Progenitor cell of endocrine pancreas (in vitro differentiated cells): Measurements from ENCODE around the gene KCTD5. TPM values are rescaled to one million over a fixed set of nuclear protein-coding genes. Genes with fewer than 3 reads are reported as not detected.
A peak's percentile ranks its signal among the peaks of the same experiment; 100 is the strongest.

Experiments used
- DNase-seq: peaks from one replicate; pipeline ENCODE4 v3.0.0; 2021; ENCODE audit warnings: low spot score; ENCODE audit not compliant: unreplicated experiment
- H3K27ac Mint-ChIP-seq: 2 replicates; pipeline ENCODE4 v1.8.0; 2021; ENCODE audit warnings: mild to moderate bottlenecking, moderate library complexity, mixed read lengths
- H3K27me3 Mint-ChIP-seq: 2 replicates; pipeline ENCODE4 v1.8.0; 2021; ENCODE audit warnings: mixed read lengths
- H3K36me3 Mint-ChIP-seq: 2 replicates; pipeline ENCODE4 v1.8.0; 2022; ENCODE audit warnings: mixed read lengths; ENCODE audit not compliant: insufficient read depth
- H3K4me1 Mint-ChIP-seq: 2 replicates; pipeline ENCODE4 v1.8.0; 2021; ENCODE audit warnings: low read depth, mixed read lengths
- H3K4me3 Mint-ChIP-seq: 2 replicates; pipeline ENCODE4 v1.8.0; 2021; ENCODE audit warnings: low read depth, mild to moderate bottlenecking, moderate library complexity, mixed read lengths
- H3K9me3 Mint-ChIP-seq: 2 replicates; pipeline ENCODE4 v1.8.0; 2021; ENCODE audit warnings: low read depth, mixed read lengths
- total RNA-seq: library from RNA; stranded (reverse); gene quantifications from 2 replicates; pipeline ENCODE4 v1.2.1, GENCODE V29; 2021
- TF ChIP-seq, protein P1 (sequence below): fragments of 200-600 bp; sonication (generic); IDR thresholded peaks from one replicate; pipeline ENCODE4 v1.5.0; 2021; ENCODE audit warnings: antibody characterized with exemption, mild to moderate bottlenecking; ENCODE audit not compliant: unreplicated experiment

KCTD5 gene
- total RNA-seq, 1 donor from 2014 or later: 21.4 TPM

DNA sequence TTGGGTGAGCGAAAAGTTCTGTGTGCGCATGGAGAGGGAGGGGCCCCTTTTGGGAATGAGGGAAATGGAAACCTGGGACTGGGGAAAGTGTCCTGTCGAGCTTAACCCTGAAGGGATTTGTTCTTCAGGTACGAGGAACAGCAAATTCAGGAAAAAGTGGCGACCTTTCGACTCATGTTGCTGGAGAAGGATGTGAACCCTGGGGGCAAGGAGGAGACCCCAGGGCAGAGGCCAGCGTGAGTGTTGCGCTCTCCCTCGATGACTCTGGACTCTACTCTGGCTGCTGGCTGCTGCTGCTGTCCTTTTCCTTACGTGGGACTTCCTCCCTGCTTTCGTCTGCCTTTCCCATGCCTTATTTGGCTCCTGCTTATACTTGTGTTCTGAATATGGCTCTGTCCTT is 75.0 kb downstream of the KCTD5 start:
- peaks cover 29% of the 10 kb centered on the region for H3K4me1 Mint-ChIP-seq
- H3K36me3 Mint-ChIP-seq: peaks cover 61% of the 10 kb centered on the region
- H3K4me3 Mint-ChIP-seq: no peak overlapping the region
- H3K9me3 Mint-ChIP-seq: peaks cover 16% of the 10 kb centered on the region
- H3K27ac Mint-ChIP-seq: peak overlapping the region; percentile 50
- H3K27me3 Mint-ChIP-seq: no peaks in the 10 kb centered on the region
- TF ChIP-seq, protein P1, sequence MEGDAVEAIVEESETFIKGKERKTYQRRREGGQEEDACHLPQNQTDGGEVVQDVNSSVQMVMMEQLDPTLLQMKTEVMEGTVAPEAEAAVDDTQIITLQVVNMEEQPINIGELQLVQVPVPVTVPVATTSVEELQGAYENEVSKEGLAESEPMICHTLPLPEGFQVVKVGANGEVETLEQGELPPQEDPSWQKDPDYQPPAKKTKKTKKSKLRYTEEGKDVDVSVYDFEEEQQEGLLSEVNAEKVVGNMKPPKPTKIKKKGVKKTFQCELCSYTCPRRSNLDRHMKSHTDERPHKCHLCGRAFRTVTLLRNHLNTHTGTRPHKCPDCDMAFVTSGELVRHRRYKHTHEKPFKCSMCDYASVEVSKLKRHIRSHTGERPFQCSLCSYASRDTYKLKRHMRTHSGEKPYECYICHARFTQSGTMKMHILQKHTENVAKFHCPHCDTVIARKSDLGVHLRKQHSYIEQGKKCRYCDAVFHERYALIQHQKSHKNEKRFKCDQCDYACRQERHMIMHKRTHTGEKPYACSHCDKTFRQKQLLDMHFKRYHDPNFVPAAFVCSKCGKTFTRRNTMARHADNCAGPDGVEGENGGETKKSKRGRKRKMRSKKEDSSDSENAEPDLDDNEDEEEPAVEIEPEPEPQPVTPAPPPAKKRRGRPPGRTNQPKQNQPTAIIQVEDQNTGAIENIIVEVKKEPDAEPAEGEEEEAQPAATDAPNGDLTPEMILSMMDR: no peak
- DNase-seq: no peak

Other genes starting within 250 kb of the KCTD5 start
- 27.4 and 32.2 TPM in 2 replicates for gene TEDC2, start 222.4 kb upstream of the KCTD5 start, total RNA-seq
- 2.4 and 2.5 TPM in 2 replicates for gene NTN3, start 211.2 kb upstream of the KCTD5 start, total RNA-seq
- gene TBC1D24, start 207.4 kb upstream of the KCTD5 start, total RNA-seq: 23.3 and 23.8 TPM in 2 replicates
- 158 and 169 TPM in 2 replicates for gene ATP6V0C, start 168.6 kb upstream of the KCTD5 start, total RNA-seq
- gene AMDHD2, start 162.2 kb upstream of the KCTD5 start, total RNA-seq: 38.7 and 40.8 TPM in 2 replicates
- 0.58 and 0.62 TPM in 2 replicates for gene CEMP1, start 151.1 kb upstream of the KCTD5 start, total RNA-seq
- gene PDPK1, start 144.5 kb upstream of the KCTD5 start, total RNA-seq: 45.0 and 45.1 TPM in 2 replicates
- gene PRSS27, start 37.7 kb downstream of the KCTD5 start, total RNA-seq: 6.3 and 6.6 TPM in 2 replicates
- 817 and 838 TPM in 2 replicates for gene SRRM2, start 70.1 kb downstream of the KCTD5 start, total RNA-seq
- 201 and 207 TPM in 2 replicates for gene ELOB, start 94.8 kb downstream of the KCTD5 start, total RNA-seq
- 0.27 and 0.31 TPM in 2 replicates for gene PRSS33, start 105.0 kb downstream of the KCTD5 start, total RNA-seq
- gene PRSS41, start 115.9 kb downstream of the KCTD5 start, total RNA-seq: not detected in 2 replicates
- gene PRSS21, start 134.7 kb downstream of the KCTD5 start, total RNA-seq: not detected in 2 replicates
- not detected in 2 replicates for gene ZG16B, start 147.8 kb downstream of the KCTD5 start, total RNA-seq
- 23.3 and 25.9 TPM in 2 replicates for gene PRSS22, start 175.6 kb downstream of the KCTD5 start, total RNA-seq
- 26.3 and 26.9 TPM in 2 replicates for gene FLYWCH2, start 200.7 kb downstream of the KCTD5 start, total RNA-seq
- 19.5 and 20.7 TPM in 2 replicates for gene FLYWCH1, start 229.4 kb downstream of the KCTD5 start, total RNA-seq